GM19328 (cell line): Measurements from ENCODE around the gene OR4D5.

Experiments used
- ATAC-seq: cut with Tn5 transposase; IDR thresholded peaks from one replicate; pipeline ENCODE4 v1.9.1; 2021; ENCODE audit warnings: mild to moderate bottlenecking, moderate library complexity; ENCODE audit not compliant: unreplicated experiment

OR4D5 gene

DNA sequence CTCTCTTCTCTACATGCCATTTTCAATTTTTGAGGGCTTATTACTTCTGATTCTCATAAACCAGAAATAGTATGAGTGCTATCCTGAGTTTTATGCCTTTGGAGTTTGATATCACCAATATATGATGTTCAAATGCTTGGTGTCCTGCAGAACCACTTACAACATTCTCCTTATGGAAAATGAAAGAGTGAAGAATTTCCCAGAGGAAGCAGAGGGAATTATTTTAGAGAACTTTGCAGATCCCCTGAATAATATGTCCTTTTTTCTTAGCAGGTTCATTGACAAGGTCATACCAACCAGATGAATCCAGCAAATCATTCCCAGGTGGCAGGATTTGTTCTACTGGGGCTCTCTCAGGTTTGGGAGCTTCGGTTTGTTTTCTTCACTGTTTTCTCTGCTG, at the start of gene OR4D5:
OR4D5 (plus strand) TSS at position 301 of the 400 bp plus-strand sequence; CDS start at position 301, 0 bp downstream.
- no peak for ATAC-seq

DNA sequence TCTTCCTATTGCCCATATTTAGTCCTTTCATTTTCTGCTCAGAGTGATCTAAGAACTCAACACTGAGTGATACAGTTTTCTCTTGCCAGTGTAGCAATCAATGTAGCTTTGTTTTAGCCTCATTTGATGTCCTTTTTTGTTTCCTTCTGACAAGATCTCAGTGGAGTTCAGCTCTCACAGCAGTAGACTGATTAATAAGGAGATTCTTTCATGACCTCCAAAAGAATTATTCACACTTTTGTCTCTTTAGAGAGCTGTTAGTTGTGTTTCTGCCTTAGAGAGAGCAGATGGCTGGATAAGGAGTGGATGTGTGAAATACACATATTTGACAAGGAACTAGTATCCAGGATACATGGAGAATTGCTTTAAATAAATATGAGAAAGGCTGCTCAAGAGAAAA, 47.4 kb upstream of the OR4D5 start:
- ATAC-seq = no peak

DNA sequence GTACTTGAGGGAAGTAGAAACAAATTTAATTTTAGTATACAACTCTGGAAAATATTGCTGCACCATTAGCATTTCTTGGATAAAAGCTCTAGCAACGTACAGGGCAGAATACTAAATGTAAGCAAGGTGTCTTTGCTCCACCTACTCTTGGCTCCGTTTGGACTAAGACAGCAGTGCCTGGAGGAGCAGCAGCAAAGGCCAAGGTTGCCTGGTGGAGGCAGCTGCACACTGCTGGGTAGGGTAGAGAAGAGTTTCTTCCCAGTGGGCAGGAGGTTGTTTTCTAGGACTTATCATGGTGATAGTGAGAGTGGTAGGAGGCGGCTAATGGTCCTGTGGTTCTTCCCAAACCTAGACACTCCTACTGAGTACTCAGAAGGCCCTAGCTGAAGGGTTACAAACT, 39.6 kb upstream of the OR4D5 start:
- ATAC-seq = no peak

DNA sequence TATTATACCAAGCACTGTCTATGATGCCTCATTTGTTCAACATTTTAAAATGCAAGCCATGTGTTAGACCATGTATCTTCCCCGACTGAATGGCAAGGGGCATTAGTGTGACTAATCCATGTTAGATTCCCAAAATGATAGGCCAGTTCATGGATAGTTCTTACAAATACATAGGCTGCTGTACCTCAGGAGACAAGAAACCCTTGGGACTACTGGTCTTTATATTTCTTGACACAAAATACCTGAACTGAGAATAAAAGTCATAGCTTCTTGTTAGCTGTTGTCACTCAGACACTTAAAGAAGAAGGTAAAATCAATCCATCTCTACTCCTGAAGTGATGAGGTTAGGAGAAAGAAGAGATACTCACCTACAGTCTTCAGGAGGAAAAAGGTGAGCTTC, 37.5 kb upstream of the OR4D5 start, which contains the start of gene OR8D4:
OR8D4 (plus strand) TSS at position 301 of the 400 bp plus-strand sequence. CDS start 4,265 bp downstream, outside the sequence.
- no peak for ATAC-seq

DNA sequence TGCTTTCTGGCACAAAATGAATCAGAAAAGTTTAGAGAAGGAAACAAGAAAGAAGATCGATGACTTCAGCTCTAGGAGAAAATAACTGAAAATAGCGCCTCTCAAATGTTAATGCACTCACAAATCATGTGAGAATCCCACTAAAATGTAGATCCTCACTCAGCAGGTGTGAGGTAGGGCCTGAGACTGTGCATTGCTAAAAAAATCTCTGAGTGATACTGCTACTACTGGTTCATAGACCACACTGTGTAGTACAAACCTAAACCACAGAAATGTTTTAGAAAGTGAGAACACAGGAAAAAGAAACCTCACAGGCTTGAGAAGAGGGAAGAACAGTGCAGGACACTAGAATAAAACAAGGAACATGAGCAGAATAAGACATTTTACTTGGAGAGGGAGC, 35.5 kb upstream of the OR4D5 start:
- peak; percentile 85 for ATAC-seq

DNA sequence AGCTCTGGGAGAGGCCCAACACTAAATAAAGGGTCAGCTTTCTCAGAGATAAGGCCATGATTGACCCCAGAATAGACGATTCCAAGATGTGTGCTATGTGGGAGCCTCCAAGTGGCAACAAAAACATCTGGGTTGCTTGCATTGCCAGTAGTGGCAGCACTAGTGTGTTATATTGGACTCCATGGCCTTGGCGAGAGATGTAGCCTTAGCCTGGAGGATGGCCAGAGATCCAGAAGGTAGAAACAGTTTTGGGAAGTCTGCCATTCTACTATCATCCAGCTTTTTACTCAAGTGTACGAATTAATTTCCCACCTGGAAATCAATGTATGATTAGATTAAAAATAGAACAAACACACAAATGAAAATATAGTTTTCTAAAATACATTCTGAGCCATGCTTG, 34.5 kb upstream of the OR4D5 start:
- no peak for ATAC-seq

DNA sequence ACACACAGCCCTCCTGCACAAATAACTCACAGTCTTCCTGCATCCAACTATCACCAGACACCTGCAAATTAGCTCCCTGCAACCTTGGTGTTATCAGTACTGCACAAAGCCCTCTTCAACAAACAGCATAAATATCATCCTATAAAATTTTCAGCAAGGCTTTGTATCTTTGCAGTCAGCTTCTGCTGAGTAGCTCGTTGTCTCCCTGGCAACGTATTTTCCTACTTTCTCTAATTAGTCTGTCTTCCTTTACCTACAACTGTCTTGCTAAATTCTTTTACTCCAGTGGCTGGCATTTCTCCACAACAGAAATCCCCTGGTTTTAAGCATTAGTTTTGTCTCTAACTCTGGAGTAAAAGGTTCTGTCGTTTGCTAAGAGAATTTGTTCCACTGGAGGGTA, 33.6 kb upstream of the OR4D5 start:
- ATAC-seq = no peak

DNA sequence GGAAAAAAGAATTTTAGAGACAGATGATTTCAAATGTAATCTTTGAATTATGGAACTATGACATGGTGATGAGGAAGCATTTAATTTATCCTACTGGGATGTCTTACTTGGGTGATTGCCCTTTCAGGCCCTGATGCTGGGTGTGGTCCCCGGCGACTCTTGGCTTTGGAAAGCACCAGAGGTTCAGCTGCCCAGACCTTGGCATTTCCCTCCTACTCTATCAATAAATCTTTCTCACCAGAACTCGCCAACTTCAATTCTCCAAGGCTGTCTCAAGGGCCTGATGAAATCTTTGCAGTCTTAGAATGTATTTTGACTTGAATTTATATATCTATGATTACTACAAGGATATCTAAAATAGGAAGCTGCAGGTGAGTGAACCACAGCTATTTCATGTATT, 18.5 kb upstream of the OR4D5 start:
- no peak for ATAC-seq

DNA sequence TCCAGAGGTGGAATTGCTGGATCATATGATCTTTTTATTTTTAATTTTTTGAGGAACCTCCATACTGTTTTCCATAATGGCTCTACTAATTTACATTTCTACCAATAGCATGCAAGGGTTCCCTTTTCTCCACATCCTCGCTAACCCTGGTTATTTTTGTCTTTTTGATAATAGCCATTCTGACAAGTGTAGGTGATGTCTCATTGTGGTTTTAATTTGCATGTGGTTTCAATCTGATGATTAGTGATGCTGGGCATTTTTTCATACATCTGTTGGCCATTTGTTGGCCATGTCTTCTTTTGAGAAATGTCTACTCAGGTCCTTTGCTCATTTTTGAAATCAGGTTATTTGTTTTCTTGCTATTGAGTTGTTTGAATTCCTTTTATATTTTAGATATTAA, 15.4 kb upstream of the OR4D5 start:
- no peak for ATAC-seq

DNA sequence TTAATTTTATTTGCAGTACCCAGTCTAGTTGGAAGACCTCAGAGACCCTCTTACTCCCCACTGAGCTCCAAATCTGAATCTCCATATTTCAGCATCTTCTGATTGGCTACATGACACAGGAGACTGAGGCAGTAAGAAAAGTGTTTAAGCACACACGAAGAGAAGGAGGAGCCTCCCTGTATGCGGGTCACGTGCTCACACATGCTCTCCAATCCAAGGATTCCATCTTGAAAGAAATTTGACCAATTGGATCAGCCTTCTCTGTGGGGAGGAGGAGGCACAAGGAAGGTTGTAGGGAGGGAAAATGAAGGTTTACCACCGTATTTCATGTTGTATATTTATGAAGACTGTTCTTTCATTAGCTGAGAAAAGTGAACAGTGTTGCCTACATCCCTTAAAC, 3.0 kb downstream of the OR4D5 start:
- ATAC-seq = no peak

DNA sequence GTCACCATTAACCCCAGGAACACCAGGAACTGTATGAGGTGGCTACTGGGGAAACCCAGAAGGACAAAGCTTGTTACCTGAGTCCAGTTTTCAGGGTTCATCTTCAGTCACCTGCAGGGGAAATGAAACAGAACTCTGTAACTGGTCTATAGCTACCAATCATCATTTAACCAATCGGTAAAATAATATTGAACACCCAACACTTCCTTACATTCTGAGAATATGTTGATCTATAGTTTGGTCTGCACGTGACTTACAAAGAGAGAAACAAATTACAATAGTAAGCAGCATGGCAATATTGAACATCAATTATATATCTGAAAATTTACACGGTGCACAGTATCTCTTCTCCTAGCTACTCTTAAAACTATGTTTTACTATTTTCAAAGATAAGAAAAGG, 4.3 kb downstream of the OR4D5 start, which contains the start of gene OR6T1:
OR6T1 (minus strand) TSS at position 101 of the 400 bp plus-strand sequence; CDS start at position 101, 0 bp downstream.
- ATAC-seq = no peak

DNA sequence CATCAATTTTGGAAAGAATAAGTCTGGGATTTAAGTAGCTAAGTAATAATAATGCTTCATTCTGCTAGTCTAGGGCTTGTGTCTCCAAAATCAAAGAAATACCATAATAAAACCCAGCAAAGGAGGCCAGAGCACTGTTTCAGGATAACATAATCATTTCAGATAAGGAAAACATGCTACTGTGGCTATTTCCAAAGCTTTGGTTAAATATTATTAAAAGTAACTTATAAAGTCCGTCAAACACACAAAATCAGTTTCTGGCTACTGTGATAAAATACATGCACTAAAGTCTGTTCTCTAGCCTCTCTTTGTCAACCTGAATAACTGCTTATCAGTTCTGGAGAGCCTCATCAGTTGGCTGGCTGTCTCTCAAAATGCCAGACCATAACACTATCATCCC, 5.7 kb downstream of the OR4D5 start:
- ATAC-seq = no peak

DNA sequence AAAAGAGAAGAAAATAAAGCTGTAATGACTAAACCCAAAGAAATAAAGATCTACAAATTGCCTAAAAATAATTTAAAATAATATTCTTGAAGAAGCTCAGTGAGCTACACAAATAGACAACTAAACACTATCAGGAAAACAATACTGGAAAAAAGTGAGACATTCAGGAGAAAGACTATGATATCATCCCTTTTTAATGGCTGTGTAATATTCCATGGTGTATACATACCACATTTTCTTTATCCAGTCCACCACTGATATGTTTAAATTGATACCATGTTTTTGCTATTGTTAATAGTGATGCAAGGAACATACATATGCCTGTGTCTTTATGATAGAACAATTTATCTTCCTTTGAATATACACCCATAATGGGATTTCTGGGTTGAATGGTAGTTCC, 17.3 kb downstream of the OR4D5 start:
- no peak for ATAC-seq

DNA sequence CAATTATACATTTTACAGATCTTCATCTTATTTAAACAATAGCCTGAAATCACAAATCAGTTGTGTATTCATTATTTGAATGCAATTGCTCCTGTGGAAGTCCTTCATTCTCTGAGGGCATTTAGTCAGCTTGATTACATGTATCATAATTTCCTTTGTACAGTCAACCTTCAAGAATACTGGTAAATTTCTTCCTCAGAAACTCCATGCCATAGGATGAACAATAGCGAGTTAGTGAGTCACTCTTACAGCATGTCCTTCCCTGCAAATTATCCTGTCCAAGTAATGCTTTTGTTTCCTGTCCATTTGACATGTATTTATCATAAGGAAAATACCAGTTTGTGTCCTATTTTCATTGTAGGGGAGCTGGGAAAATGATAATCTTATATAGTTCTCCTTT, 34.4 kb downstream of the OR4D5 start:
- ATAC-seq = no peak

DNA sequence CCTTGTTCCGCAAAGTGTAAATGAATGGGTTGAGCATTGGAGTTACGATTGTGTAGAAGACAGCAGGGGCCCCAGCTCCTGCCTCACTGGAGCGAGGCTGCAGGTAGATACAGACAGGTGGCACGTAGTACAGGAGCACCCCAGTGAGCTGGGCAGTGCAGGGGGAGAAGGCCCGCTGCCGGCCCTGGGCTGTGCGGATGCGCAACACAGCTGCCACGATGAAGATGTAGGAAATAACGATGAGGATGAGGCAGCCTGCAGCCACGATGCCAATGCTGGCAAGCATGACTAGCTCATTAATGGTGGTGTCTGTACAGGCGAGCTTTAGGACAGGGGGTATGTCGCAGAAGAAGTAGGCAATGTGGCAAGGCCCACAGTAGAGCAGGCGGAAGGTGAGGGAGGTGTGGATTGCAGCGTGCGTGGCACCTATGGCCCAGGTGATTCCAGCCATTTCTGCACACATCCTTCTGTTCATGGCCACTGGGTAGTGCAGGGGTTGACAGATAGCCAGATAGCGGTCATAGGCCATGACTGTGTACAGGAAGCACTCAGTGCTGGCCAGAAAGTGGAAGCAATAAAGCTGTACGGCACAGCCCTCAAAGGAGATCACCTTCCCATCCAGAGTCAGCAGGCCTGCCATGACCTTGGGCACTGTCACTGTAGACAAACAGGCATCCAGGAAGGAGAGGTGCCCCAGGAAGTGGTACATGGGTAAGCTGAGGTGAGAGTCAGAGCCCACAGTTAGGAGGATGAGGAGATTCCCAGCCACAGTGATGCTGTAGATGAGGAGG, 37.5 kb downstream of the OR4D5 start:
- ATAC-seq = no peak

DNA sequence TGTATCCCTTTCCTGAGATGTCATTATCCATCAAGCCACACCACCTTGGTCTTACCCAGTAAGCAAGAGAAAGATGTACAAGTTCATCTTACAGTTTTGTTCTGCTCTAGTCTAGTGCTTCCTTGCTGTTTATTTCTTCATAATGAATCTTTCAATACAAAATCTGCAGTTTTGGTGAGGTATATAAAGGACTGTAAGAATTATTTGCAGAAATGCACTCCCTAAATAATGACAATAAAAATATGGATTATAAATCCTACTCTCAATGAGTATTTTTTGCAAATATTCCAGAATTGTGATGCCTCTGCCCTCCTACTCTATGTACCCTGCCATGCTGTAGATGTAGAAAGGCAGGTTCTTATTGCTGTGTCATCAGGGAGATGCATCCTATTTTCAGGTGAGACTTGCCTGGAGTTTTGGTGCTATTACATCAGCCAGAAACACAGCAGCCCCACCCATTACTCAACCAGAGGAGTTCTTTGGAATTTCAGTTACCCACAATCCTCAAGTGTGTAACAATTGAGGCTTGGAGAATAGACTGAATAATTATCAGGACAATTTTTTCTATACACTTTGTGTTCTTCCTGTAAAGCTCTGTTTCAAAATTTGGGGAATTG, 38.4 kb downstream of the OR4D5 start, which contains the start of gene OR10S1:
OR10S1 (minus strand) TSS at position 51 of the 617 bp plus-strand sequence. CDS start 117 bp downstream, outside the sequence.
- ATAC-seq = no peak

DNA sequence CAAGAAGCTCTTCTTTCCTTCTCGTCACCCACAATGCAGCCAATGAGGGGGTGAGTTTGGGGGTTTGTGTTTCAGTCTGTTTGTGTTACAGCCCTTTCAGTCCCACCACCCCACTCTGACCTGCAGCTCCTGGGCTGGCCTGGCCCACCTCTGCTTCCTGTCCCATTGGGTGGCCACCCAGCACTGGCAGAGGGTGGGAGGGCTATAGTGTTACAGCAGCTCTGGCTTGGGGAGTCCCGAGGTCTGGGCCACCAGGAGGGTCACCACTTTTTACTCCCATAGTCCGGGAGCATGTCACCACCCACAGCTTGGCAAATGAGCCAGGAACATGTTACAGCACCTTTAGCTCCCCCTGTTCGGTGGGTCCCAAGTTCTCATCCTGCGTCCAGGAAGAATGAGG, 39.9 kb downstream of the OR4D5 start:
- ATAC-seq = no peak
